Hepatocyte (in vitro differentiated cells): ENCODE measurements around the gene USP37.
"Not testable (repeated sequence)": the region's sequence is repeated elsewhere in the genome, so short reads cannot be mapped to it uniquely, and the experiment has no call there.

Experiments used
- CTCF ChIP-seq: fragments of 200-600 bp; sonication (generic); IDR thresholded peaks from 2 replicates; pipeline ENCODE4 v1.5.1; 2016; ENCODE audit warnings: antibody characterized with exemption, mild to moderate bottlenecking; ENCODE audit not compliant: poor library complexity
- EZH2 ChIP-seq: fragments of 200-600 bp; sonication (generic); IDR thresholded peaks from 2 replicates; pipeline ENCODE4 v1.6.1; 2016; ENCODE audit warnings: antibody characterized with exemption, mild to moderate bottlenecking, borderline replicate concordance

GRCh38 chr2:218528409-218528808, 39.7 kb downstream of the USP37 start:
- not testable (repeated sequence) for TF ChIP-seq EZH2, CTCF
